HG03045 (cell line): ENCODE results near the gene MYO16.
"Not testable (repeated sequence)": the region's sequence is repeated elsewhere in the genome, so short reads cannot be mapped to it uniquely, and the experiment has no call there.

Experiments used
- ATAC-seq: cut with Tn5 transposase; IDR thresholded peaks from one replicate; pipeline ENCODE4 v1.9.1; 2021; ENCODE audit warnings: mild to moderate bottlenecking, moderate library complexity; ENCODE audit not compliant: unreplicated experiment

Gene MYO16

GRCh38 chr13:108741930-108742329 lies 112.5 kb downstream of the MYO16 start:
- no peak for ATAC-seq

- no peak for ATAC-seq
Measured at GRCh38 chr13:108742701-108743451, 113.5 kb downstream of the MYO16 start.

- no peak for ATAC-seq
Measured at GRCh38 chr13:108743522-108743921, 114.1 kb downstream of the MYO16 start.

- no peak for ATAC-seq
Measured at GRCh38 chr13:108747843-108748242, 118.4 kb downstream of the MYO16 start.

GRCh38 chr13:108752276-108752675 lies 122.9 kb downstream of the MYO16 start:
- ATAC-seq = no peak

- ATAC-seq = no peak
Measured at GRCh38 chr13:108755083-108755482, 125.7 kb downstream of the MYO16 start.

GRCh38 chr13:108760129-108760528 lies 130.7 kb downstream of the MYO16 start:
- no peak for ATAC-seq

GRCh38 chr13:108760541-108760940 lies 131.1 kb downstream of the MYO16 start:
- no peak for ATAC-seq

- no peak for ATAC-seq
Measured at GRCh38 chr13:108768035-108768434, 138.6 kb downstream of the MYO16 start.

GRCh38 chr13:108769213-108770070 lies 140.0 kb downstream of the MYO16 start:
- no peak for ATAC-seq

GRCh38 chr13:108775597-108775996 lies 146.2 kb downstream of the MYO16 start:
- no peak for ATAC-seq

- ATAC-seq = no peak
Measured at GRCh38 chr13:108776650-108777049, 147.2 kb downstream of the MYO16 start.

- ATAC-seq = no peak
Measured at GRCh38 chr13:108777421-108778420, 148.3 kb downstream of the MYO16 start.

- ATAC-seq = no peak
Measured at GRCh38 chr13:108779308-108779707, 149.9 kb downstream of the MYO16 start.

GRCh38 chr13:108780706-108781105 lies 151.3 kb downstream of the MYO16 start:
- no peak for ATAC-seq

GRCh38 chr13:108781312-108781711 lies 151.9 kb downstream of the MYO16 start:
- ATAC-seq = no peak

GRCh38 chr13:108782480-108782879 lies 153.1 kb downstream of the MYO16 start:
- ATAC-seq = not testable (repeated sequence)

- no peak for ATAC-seq
Measured at GRCh38 chr13:108785844-108786243, 156.4 kb downstream of the MYO16 start.

GRCh38 chr13:108786456-108787200 lies 157.2 kb downstream of the MYO16 start:
- ATAC-seq = no peak
